HepG2 (cell line): ENCODE data around the gene TMEM182. TPM values are rescaled to one million over a fixed set of nuclear protein-coding genes. Genes with fewer than 3 reads are reported as not detected.

Experiments
- AGO2 ChIP-seq: fragments of 200-400 bp; formaldehyde crosslinking; optimal IDR thresholded peaks from 2 replicates; pipeline ENCODE3; 2017; ENCODE audit warnings: mild to moderate bottlenecking, low read depth, low read length, moderate library complexity
- ATF4 ChIP-seq, 2 experiments: fragments of 450-650 bp in 1 of 2; sonication (generic) in 1 of 2; formaldehyde crosslinking; IDR thresholded peaks; 2 replicates each; pipeline versions ENCODE4 v1.5.0 to v1.8.0; 2020 to 2022; ENCODE audit warnings: mild to moderate bottlenecking in 1 of 2, missing genetic modification reagents in 1 of 2
- BCL6 ChIP-seq: IDR thresholded peaks from 2 replicates; pipeline ENCODE4 v1.6.1; 2016; ENCODE audit warnings: missing genetic modification reagents, missing compliant biosample characterization
- E2F1 ChIP-seq: sonication (generic); formaldehyde crosslinking; IDR thresholded peaks from 2 replicates; pipeline ENCODE4 v1.5.0; 2020; ENCODE audit warnings: missing genetic modification reagents
- GATA4 ChIP-seq: sonication (generic); IDR thresholded peaks from 2 replicates; pipeline ENCODE4 v1.6.1; 2016; ENCODE audit warnings: antibody characterized with exemption, low read depth, borderline replicate concordance
- KDM6A ChIP-seq: IDR thresholded peaks from 2 replicates; pipeline ENCODE4 v1.6.1; 2016; ENCODE audit warnings: low read depth
- RNF219 ChIP-seq: sonication (generic); formaldehyde crosslinking; IDR thresholded peaks from 2 replicates; pipeline ENCODE4 v1.5.0; 2020; ENCODE audit warnings: mild to moderate bottlenecking, missing genetic modification reagents
- TFE3 ChIP-seq: IDR thresholded peaks from 2 replicates; pipeline ENCODE4 v1.6.1; 2016
- THAP8 ChIP-seq: sonication (generic); formaldehyde crosslinking; IDR thresholded peaks from 2 replicates; pipeline ENCODE4 v1.5.1; 2020; ENCODE audit warnings: missing genetic modification reagents, mild to moderate bottlenecking, borderline replicate concordance
- THRA ChIP-seq: sonication (generic); formaldehyde crosslinking; IDR thresholded peaks from 2 replicates; pipeline ENCODE4 v1.4.0; 2020; ENCODE audit warnings: missing genetic modification reagents, borderline replicate concordance
- XRCC5 ChIP-seq: fragments of 200-400 bp; formaldehyde crosslinking; optimal IDR thresholded peaks from 2 replicates; pipeline ENCODE3; 2017; ENCODE audit warnings: mild to moderate bottlenecking, low read length
- ZNF614 ChIP-seq: IDR thresholded peaks from 2 replicates; pipeline ENCODE4 v1.6.1; 2018; ENCODE audit warnings: missing biosample characterization, missing genetic modification reagents, inconsistent platforms, borderline replicate concordance
- ZNF710 ChIP-seq: sonication (generic); formaldehyde crosslinking; IDR thresholded peaks from 2 replicates; pipeline ENCODE4 v1.5.0; 2020; ENCODE audit warnings: mild to moderate bottlenecking, missing genetic modification reagents, borderline replicate concordance
- polyA plus RNA-seq, 8 experiments: library from polyadenylated mRNA; depleted of rRNA in 3 of 8; stranded (reverse) in 7 of 8; unstranded in 1 of 8; fragments of >200 nt; fragmentation: Illumina TruSeq in 4 of 8; extraction: Trizol in 4 of 8; gene quantifications; 2 replicates each; pipeline versions ENCODE4 v1.2.1 to v1.2.3, GENCODE V29; 2011 to 2016; ENCODE audit warnings: low read depth in 4 of 8, missing spikeins in 1 of 8, mixed read lengths in 1 of 8; ENCODE audit not compliant: insufficient read depth in 1 of 8
- total RNA-seq, 5 experiments: library from RNA; depleted of rRNA; stranded (reverse); fragments of >200 nt; fragmentation: Illumina TruSeq; extraction: Trizol; gene quantifications; 2 replicates each; pipeline ENCODE4 v1.2.3, GENCODE V29; 2016; ENCODE audit warnings: low read depth in 1 of 5

The TMEM182 gene
- total and polyA plus RNA-seq, 2 of the 13 experiments (the other 11 are each of a cell fraction or from before 2014, with no cell fraction given) = 8.7 to 8.9 TPM

GRCh38 chr2:102736410-102737409, 25.1 kb upstream of the TMEM182 start (continued):
- 0 out of 2 replicates have a peak, but pooled peaks have one; percentile 6 for TF ChIP-seq E2F1 (CRISPR knock-in tag)
- TF ChIP-seq KDM6A (CRISPR knock-in tag) = 0 out of 2 replicates have a peak, but pooled peaks have one; percentile 35
- TF ChIP-seq BCL6 = peak; percentile 58
- TF ChIP-seq THRA = peak; percentile 50; the same call in 1 of the 2 replicates
- peak; percentile 35 for TF ChIP-seq XRCC5
- TF ChIP-seq RNF219 = no peak
- peak; percentile 34; the same call in 1 of the 2 replicates for TF ChIP-seq TFE3 (CRISPR knock-in tag)
- peak; percentile 56 for TF ChIP-seq AGO2
- TF ChIP-seq THAP8 (CRISPR knock-in tag) = peak; percentile 87; the same call in 1 of the 2 replicates
- 0 out of 2 replicates have a peak, but pooled peaks have one; percentile 87 for TF ChIP-seq GATA4
- peak; percentile 48; the same call in 1 of the 2 replicates for TF ChIP-seq ZNF710
- peak in 1 of 2 experiments; percentile 51; a peak in 1 of 4 replicates for TF ChIP-seq ATF4 (CRISPR knock-in tag; IDR thresholded peaks at IDR 0.05)
- peak; percentile 76; the same call in 1 of the 2 replicates for TF ChIP-seq ZNF614 (CRISPR knock-in tag)
